Breast epithelium (tissue), 3 donors: Measurements from ENCODE around the gene GSTM2.

Experiments used
- CTCF ChIP-seq, 3 donors: fragments of 450-650 bp; IDR thresholded peaks; one replicate each; pipeline ENCODE4 v1.5.1; 2016 to 2017; ENCODE audit warnings: antibody characterized with exemption in 3 of 3, mild to moderate bottlenecking in 3 of 3, moderate library complexity in 3 of 3
- POLR2A ChIP-seq: fragments of 450-650 bp; IDR thresholded peaks from one replicate; pipeline ENCODE4 v1.6.1; 2016; ENCODE audit warnings: antibody characterized with exemption, mild to moderate bottlenecking, moderate library complexity

GRCh38 chr1:109664671-109665070 lies 3.2 kb upstream of the GSTM2 start:
- no peak for TF ChIP-seq CTCF (IDR thresholded peaks at IDR 0.05)
- TF ChIP-seq POLR2A: no peak
